ENCODE measurements around the gene PLEKHH1.

Gene PLEKHH1

DNA sequence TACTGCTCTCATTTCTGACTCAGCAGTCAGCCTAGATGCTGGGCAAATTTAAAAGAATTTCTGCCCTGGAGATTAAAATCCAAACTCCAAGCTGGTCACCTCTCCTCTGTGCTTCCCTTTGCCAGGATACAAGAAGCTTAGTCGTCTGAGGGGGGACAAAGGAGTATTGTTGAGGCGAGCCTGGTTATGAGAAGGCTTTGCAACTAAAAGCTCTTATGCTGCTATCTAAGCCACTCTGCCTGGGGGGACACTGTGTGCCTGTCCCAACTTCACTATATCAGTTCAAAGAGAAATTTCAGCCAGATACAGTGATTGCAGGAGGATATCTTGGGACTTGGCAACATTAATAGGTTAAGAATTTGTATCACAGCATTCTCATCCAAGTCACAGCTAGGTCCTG is 10.8 kb upstream of the PLEKHH1 start:
- no peak overlapping the region for H3K4me3 ChIP-seq (ENCODE audit: low read depth, low read length)
- DNase-seq (ENCODE audit: low read depth), result no peak
- TF ChIP-seq, protein P1, sequence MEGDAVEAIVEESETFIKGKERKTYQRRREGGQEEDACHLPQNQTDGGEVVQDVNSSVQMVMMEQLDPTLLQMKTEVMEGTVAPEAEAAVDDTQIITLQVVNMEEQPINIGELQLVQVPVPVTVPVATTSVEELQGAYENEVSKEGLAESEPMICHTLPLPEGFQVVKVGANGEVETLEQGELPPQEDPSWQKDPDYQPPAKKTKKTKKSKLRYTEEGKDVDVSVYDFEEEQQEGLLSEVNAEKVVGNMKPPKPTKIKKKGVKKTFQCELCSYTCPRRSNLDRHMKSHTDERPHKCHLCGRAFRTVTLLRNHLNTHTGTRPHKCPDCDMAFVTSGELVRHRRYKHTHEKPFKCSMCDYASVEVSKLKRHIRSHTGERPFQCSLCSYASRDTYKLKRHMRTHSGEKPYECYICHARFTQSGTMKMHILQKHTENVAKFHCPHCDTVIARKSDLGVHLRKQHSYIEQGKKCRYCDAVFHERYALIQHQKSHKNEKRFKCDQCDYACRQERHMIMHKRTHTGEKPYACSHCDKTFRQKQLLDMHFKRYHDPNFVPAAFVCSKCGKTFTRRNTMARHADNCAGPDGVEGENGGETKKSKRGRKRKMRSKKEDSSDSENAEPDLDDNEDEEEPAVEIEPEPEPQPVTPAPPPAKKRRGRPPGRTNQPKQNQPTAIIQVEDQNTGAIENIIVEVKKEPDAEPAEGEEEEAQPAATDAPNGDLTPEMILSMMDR (IDR thresholded peaks at IDR 0.05; ENCODE audit: control insufficient read depth, extremely low read depth, insufficient read depth), result no peak

DNA sequence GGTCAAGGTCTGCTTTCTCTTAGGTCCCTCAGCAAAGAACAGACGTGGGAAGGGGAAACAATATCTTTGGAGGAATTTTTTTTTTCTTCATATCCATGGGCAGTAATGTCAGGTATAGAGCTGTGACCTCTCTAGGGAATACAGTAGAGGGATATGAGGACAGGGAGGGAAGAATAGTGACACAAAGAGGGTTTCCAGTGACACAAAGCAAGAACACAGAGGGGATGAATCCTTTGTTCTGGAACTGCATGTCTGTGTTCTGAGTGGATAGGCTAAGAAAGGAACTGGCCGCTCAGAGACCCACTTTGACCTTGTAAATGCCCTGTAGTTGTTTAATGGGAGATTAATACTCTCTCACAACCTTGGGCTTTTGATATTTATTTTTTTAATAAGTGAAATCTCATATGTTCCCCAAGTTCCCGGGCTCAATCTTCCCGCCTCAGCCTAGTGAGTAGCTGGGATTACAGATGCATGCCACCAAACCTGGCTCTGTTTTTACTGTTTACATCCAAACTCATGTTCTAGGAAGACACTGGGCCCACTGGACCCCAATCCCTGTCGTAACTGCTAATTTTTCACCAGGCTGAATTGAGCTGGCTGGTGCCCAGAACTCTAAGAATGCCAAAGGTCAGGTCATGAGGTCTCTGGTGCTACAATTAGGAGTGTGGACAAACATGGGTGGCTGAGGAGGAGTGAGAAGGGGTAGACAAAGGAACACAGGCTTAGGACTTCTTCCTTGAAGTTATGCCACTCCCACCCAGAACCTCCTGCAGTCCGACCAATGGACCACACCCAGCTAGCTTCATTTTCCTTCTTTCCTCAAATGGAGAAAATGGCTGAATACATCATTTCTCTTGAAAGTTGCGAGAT is 9.1 kb upstream of the PLEKHH1 start:
- DNase-seq (ENCODE audit: low read depth), result no peak
- TF ChIP-seq, protein P1 (IDR thresholded peaks at IDR 0.05; ENCODE audit: control insufficient read depth, extremely low read depth, insufficient read depth), result no peak
- H3K4me3 ChIP-seq (ENCODE audit: low read depth, low read length), result no peak overlapping the region

DNA sequence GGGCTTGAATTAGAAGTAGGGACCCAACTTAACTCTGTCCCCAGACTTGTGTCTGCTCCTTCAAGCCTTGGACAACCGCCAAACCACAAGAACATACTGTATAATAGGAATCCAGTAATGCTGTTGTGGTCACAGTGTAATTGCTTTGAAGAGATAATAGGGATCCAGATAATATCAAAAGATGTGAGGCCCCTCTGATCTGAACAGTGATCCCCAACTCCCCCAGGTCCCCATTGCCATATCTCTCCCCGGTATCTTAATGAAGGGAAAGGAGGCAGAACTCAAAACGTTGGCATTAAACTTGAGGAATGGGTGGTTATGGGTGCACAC is 8.5 kb upstream of the PLEKHH1 start:
- TF ChIP-seq, protein P1 (IDR thresholded peaks at IDR 0.05; ENCODE audit: control insufficient read depth, extremely low read depth, insufficient read depth), result no peak
- no peak for DNase-seq (ENCODE audit: low read depth)
- no peak overlapping the region for H3K4me3 ChIP-seq (ENCODE audit: low read depth, low read length)

DNA sequence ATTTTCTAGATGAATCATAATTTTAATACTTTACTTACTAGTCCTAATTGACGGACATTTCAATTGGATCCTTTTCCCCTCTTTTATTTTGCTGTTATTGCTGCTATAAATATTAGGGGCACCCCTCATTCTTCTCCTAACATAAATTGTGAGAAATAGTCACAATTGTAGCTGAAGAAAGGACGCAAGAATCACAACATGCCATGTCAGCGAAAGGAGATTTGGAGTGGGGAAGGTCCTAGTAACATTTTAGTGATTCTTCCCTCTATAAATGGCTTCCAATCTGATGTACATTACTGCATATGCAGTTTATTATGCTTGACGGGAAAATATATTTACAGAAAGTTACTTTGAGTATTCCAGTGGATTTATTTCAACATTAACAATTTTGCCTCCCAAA is 7.7 kb upstream of the PLEKHH1 start:
- TF ChIP-seq, protein P1 (IDR thresholded peaks at IDR 0.05; ENCODE audit: control insufficient read depth, extremely low read depth, insufficient read depth), result no peak
- H3K4me3 ChIP-seq (ENCODE audit: low read depth, low read length), result no peak overlapping the region
- no peak for DNase-seq (ENCODE audit: low read depth)

DNA sequence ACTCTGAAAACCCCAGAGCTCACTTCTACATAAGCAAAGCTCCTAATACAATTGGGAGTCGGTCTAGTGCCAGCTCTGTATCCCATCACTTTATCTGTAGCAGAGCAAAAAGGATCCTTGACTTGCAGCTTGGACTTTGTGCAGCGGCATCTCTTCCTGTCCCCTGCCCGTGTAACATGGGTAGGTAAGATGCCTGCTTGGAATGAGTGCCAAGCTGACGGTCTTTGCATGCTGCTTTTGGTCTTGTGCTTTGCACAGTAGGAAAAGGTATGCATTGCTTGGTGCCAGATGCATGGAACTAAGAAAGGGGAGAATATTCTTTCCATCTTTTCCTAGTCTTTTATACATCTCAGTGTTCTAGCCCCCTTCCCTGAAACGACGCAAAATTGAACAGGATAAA is 6.9 kb upstream of the PLEKHH1 start:
- no peak for DNase-seq (ENCODE audit: low read depth)
- no peak overlapping the region for H3K4me3 ChIP-seq (ENCODE audit: low read depth, low read length)
- TF ChIP-seq, protein P1 (IDR thresholded peaks at IDR 0.05; ENCODE audit: control insufficient read depth, extremely low read depth, insufficient read depth), result no peak

DNA sequence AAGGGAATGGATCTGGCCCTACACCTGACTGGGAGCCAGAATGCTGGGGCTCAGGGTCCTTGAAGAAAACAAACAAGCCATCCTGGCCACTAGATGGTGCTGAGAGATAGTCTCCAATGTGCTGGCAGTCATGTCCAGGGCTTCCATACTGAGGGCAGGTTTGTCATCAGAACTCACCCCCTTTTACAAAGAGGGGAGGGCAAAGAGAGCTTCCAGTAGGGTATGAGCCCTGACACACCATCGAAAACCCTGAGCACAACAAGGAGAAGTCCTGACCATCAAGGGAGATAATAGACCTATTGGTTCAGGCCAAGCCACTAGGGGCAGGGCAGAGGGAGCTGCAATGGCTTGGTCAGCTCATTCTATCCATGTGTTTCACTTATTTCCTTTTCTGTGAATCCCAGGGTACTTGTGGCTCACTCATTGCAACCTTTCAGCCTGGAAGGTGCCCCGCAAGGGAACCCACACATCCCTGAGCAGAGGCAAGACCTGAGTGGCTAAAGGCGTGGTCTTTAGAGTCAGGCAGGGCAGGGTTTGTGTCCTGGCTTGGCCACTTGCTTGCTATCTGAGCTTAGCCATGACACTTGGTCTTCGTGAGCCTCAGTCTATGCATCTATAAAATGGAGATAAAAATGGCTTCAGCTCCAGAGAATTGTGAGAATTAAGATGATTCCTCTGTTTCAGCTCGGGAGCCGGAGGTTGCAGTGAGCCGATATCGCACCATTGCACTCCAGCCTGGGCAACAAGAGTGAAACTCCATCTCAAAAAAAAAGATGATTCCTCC is 6.2 kb upstream of the PLEKHH1 start:
- TF ChIP-seq, protein P1 (IDR thresholded peaks at IDR 0.05; ENCODE audit: control insufficient read depth, extremely low read depth, insufficient read depth), result peak; percentile 58
- DNase-seq (ENCODE audit: low read depth), result no peak
- no peak overlapping the region for H3K4me3 ChIP-seq (ENCODE audit: low read depth, low read length)
